Ovary (tissue), 3 donors: Measurements from ENCODE around the gene PALMD.

Source experiments
- CTCF ChIP-seq, 3 donors: fragments of 450-650 bp in 2 of 3; fragments of 200-600 bp in 1 of 3; IDR thresholded peaks; one replicate each; pipeline versions ENCODE4 v1.5.1 to v1.8.0; 2016 to 2022; ENCODE audit warnings: antibody characterized with exemption in 3 of 3, mild to moderate bottlenecking in 1 of 3
- POLR2A ChIP-seq: fragments of 450-650 bp; IDR thresholded peaks from one replicate; pipeline ENCODE4 v1.6.1; 2017; ENCODE audit warnings: antibody characterized with exemption, mild to moderate bottlenecking, moderate library complexity
- donor health status: DM: no; HTN: no; CAD: no.

- TF ChIP-seq CTCF (IDR thresholded peaks at IDR 0.05) = no peak
- no peak for TF ChIP-seq POLR2A
These were observed 16.7 kb upstream of the PALMD start for GRCh38 chr1:99629164-99629563.
